ENCODE measurements around the gene TDP1.
A peak's percentile ranks its signal among the peaks of the same experiment; 100 is the strongest.

The TDP1 gene

DNA sequence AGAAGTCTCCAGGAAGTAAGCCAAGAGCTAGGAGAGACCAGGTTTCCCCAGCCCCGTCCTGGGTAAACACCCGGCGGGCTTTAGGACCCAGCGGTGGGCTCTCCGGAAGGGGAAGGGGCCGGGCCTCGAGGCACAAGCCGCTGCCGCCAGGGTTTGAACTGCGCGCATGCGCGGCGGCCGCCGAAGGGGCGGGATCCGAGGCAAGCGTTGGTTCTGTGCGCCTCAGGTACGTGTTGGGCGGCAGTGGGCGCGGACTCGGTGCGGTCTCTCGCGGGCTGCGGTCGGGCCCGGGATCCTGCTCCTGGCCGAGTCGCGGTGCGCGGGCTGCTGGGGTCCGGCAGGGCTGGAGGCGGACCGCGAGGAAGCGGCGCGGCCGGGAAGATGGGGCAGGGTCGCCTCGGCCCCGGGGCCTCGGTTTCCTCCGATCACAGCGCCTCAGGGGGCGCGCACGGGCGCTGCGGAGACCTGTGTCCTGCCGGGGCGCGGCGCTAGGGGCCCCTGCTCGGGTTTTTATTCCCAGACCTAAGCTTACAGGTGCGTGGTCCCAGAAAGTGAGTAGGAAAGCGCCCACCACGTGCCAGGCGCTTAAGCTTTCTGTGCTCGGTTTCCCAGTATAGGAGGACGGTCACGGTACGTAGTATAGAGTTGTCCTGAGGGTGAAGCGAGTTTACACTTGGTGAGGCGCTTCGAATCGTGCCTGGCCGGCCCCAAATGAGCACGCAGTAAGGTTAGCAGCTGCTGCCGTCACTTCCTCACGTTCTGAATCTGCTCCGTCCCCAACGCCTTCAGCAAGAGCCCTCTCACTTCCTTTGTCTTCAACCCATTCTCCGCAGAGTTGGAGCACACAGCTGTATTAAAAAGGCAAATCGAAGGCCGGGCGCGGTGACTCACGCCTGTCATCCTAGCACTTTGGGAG lies at the start of gene TDP1:
TSS of gene TDP1 (plus strand) at position 183 of the 916 bp plus-strand sequence. CDS start 7,188 bp downstream, outside the sequence.
- peak; percentile 82 to 99 (median 95) for DNase-seq

DNA sequence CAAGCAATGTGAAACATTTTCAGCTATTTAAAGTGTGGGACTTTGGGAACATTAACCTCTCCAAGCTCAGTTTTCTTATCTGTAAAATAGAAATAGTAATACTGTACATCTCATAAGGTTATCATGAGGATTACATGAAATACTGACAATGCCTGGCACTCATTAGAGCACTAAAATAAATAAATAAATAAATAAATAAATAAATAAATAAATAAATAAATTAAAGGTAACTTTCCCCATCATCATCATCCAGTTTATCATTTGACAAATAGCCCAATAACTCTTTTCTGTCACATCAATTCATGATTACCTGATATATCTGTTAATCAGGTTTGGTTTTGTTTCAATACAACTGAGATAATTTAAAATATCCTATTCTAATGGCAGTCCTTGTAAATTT lies 49.7 kb upstream of the TDP1 start:
- DNase-seq, result no peak

DNA sequence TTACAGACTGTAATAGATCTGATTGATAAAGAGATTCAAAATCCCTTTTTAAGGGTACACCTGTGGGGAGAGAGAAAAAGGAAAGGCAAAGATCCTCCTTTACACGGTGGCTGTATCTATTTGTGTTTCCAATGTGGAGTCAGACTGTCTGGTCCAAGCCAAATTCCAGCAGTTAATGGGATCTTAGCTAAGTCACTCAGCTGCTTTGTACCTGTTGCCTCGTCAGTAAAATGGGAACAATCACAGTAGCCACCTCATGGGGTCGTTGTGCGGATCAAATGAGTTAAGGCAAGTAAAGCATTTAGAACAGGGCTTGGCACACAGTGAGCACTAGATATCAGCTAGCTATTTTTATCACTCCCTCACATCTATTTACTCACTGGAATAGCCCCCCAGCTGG lies 48.1 kb upstream of the TDP1 start:
- no peak for DNase-seq

GRCh38 chr14:89908712-89909450 lies 46.8 kb upstream of the TDP1 start:
- no peak for DNase-seq

DNA sequence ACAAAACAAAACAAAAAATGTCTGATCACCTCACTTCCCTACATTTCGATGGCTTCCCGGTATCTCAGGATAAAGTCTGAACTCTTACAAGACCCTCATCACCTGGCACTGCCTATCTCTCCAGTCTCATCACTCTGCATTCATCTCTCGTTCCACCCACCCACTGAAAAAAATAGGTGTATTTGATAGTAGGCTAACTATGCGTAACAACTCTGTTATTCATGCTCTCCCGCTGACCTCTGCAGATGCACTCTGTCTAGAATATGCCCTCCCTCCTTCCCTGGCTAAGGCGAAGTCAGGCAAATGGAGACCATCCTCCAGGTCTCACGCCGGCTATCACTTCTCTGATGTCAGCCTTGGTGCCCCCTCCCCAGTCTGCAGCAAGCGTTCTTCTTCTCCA lies 46.1 kb upstream of the TDP1 start:
- no peak for DNase-seq

DNA sequence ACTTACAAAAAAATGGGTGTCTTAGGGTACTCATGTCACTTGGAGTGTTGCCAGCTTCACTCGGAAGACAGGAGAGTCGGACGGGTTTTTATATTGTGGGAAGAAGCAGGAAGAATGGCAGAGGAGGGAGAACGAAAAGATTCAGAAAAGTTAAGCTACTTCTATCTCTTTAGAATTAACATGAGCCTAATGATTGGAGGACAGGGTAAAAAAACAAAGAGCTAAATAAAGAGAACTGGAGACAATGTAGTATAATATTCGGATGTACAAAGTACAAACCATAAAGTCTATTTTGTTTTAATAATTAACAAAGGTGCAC lies 45.1 kb upstream of the TDP1 start:
- DNase-seq, result no peak

- peak in 47 of 58 donors; percentile 8 to 84 (median 42) for DNase-seq
These were observed 44.5 kb upstream of the TDP1 start for GRCh38 chr14:89911010-89911919.

- no peak for DNase-seq
These were observed 43.5 kb upstream of the TDP1 start for GRCh38 chr14:89912221-89912620.

DNA sequence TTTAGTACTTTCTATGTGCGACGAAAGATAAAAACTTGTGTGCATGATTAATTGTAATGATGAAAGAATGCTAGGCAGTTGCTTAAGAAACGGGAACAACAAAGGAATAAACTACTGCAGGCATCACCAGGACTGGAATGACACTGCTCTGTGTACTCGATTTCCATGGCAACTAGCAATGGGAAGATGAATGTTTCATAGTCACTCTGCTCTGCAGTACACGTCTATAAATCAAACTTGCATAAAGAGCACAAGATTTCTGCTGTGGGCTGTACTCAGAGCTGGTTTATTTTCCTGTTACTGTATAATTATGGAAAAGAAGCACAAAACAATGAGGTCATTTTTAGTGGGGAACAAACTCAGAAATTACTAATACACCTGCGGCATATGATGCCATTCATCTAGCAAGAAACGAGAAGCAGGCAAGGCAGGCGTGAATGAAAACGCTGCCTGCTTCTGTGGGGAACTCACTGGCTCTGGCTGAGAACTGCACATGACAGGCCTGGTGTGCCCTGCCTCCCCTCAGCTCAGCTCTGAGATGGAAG lies 43.0 kb upstream of the TDP1 start:
- peak in 27 of 58 donors; percentile 5 to 65 (median 21) for DNase-seq

DNA sequence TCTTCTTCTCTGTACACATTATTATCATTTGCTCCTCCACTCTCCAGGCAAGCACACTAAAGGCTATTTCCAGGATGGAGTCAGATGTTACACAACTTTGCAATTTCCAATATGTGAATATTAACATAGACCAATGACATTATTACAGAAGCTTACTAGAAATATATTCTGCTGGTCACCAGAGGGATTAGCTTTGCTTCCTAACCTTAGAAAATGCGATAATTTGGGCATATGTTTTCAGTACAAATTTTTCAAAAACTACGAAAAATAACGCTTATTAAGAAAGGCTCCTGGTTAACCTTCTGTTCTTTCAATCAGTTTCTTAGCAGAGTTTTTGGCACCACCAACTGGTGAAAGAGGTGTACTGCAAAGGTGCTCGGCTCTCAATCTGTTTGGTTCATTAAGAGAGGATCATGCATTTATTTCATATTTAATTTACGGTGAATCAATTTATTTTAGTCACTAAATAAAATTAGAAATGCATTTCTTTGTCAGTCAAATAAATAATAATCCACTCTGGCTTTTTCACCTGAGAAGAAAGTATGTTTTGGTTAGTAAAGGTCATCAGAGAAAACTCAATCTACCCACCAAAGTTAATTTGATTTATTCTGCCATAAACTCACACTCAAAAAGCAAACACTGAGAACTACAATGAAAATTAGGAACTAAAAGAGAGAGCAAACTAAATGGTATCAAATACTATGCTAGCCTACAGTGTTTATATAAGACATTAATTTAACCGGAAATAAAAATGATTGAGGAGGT lies 40.4 kb upstream of the TDP1 start:
- DNase-seq, result peak in 43 of 58 donors; percentile 1 to 70 (median 23)

DNA sequence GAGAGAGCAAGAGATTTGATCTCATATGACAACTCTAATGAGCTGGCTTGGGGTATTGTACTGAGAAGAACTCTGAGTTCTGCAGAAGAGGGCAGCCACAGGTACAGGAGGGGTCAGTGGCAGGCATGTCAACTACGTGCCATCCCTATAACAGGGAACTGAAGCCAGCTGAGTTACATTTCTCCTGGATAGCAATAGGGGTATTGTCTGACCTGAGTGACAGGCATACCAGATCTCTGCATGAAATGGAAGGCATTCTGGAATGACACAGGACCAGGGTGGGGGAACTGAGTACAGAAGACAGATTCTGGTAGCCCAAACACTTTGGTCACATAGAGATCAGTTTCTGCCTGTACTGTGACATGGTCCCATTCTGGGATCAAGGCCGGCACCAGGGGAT lies 37.0 kb upstream of the TDP1 start:
- no peak for DNase-seq

GRCh38 chr14:89920056-89920455 lies 35.7 kb upstream of the TDP1 start:
- no peak for DNase-seq

DNA sequence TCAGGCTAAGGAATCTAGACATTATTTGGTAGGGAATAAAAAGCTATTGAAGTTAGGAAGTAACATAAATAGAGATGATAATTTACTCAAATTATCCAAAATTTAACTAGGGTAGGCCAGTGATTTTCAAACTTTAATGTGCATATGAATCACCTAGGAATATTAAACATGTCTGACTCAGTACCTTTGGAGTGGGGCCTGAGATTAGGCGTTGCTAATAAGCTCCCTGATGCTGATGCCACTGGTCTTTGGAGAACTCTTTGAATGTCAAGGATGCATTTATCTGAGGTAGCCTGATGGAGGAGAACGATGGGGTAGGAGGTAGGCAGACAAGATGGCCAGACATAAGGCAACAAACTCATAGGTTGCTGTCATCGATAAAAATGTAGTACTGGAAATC lies 34.4 kb upstream of the TDP1 start:
- DNase-seq, result no peak

- DNase-seq, result peak in 20 of 58 donors; percentile 3 to 57 (median 15)
These were observed 33.5 kb upstream of the TDP1 start for GRCh38 chr14:89922031-89922907.

- DNase-seq, result peak in 1 of 58 donors; percentile 3
These were observed 31.5 kb upstream of the TDP1 start for GRCh38 chr14:89924268-89924667.

GRCh38 chr14:89926694-89927093 lies 29.0 kb upstream of the TDP1 start:
- no peak for DNase-seq

GRCh38 chr14:89927186-89927865 lies 28.4 kb upstream of the TDP1 start:
- DNase-seq, result peak in 4 of 58 donors; percentile 12 to 16 (median 14)

- no peak for DNase-seq
These were observed 22.7 kb upstream of the TDP1 start for GRCh38 chr14:89933002-89933401.
